ENCODE results near the gene ZNF343. TPM values are rescaled to one million over a fixed set of nuclear protein-coding genes. Genes with fewer than 3 reads are reported as not detected.
A peak's percentile ranks its signal among the peaks of the same experiment; 100 is the strongest.

Gene ZNF343
- total RNA-seq, 2 experiments from 2014 or later: 5.0 to 5.1 TPM

- Mint-ChIP-seq H3K27me3 (no peaks in the 10 kb centered on the region), H3K4me1 (ENCODE audit: low read depth) (peaks cover 6% of the 10 kb centered on the region), H3K9me3 (no peaks in the 10 kb centered on the region), H3K36me3 (ENCODE audit: low read depth) (peaks cover 12% of the 10 kb centered on the region), H3K4me3 (no peak overlapping the region), H3K27ac (no peak overlapping the region)
- no peak for ATAC-seq (ENCODE audit: poor library complexity)
- no peak for TF ChIP-seq CTCF (IDR thresholded peaks at IDR 0.05)
- no peak for DNase-seq
- CTCF ChIA-PET: no interaction called here
- POLR2A ChIA-PET: no interaction called here
- no peaks in the 10 kb centered on the region for H3K9me3 ChIP-seq (ENCODE audit: control insufficient read depth in 1 of 2, insufficient read depth in 1 of 2, low read length in 2 of 2)
- no peak overlapping the region for H3K4me3 ChIP-seq (ENCODE audit: low read length)
- H3K4me1 ChIP-seq (ENCODE audit: insufficient read depth, low read length): peaks cover 2% of the 10 kb centered on the region
- intact Hi-C loops (cut with DNase I, micrococcal nuclease): loop anchor here (2.0 to 5.0 kb wide), 5 partner anchors 103 to 489 kb away; partner anchors contain the start of gene STK35 (in 1 of the 2)
- no peaks in the 10 kb centered on the region for H3K27me3 ChIP-seq (ENCODE audit: control insufficient read depth in 1 of 2, insufficient read depth in 2 of 2, low read length in 2 of 2)
- H3K36me3 ChIP-seq (ENCODE audit: insufficient read depth, low read length): peaks cover 7% of the 10 kb centered on the region
- no peak overlapping the region for H3K27ac ChIP-seq (ENCODE audit: low read depth in 1 of 2, low read length in 2 of 2)
Observed at GRCh38 chr20:2453792-2454191, 54.9 kb downstream of the ZNF343 start.

GRCh38 chr20:2451939-2452732, 56.6 kb downstream of the ZNF343 start:
- ATAC-seq (ENCODE audit: poor library complexity) (peak; percentile 76), DNase-seq (peak; percentile 38 to 75 (median 55))
- Mint-ChIP-seq H3K27ac (no peak overlapping the region), H3K9me3 (no peaks in the 10 kb centered on the region), H3K4me1 (ENCODE audit: low read depth) (peaks cover 6% of the 10 kb centered on the region), H3K4me3 (no peak overlapping the region), H3K27me3 (no peaks in the 10 kb centered on the region), H3K36me3 (ENCODE audit: low read depth) (peaks cover 4% of the 10 kb centered on the region)
- Histone ChIP-seq H3K27ac (ENCODE audit: low read depth in 1 of 2, low read length in 2 of 2) (no peak overlapping the region), H3K4me1 (ENCODE audit: insufficient read depth, low read length) (peaks cover 2% of the 10 kb centered on the region), H3K36me3 (ENCODE audit: insufficient read depth, low read length) (no peaks in the 10 kb centered on the region), H3K4me3 (ENCODE audit: low read length) (no peak overlapping the region), H3K27me3 (ENCODE audit: control insufficient read depth in 1 of 2, insufficient read depth in 2 of 2, low read length in 2 of 2) (no peaks in the 10 kb centered on the region), H3K9me3 (ENCODE audit: control insufficient read depth in 1 of 2, insufficient read depth in 1 of 2, low read length in 2 of 2) (peaks cover 0 to 3% of the 10 kb centered on the region in 2 experiments)
- intact Hi-C loops (cut with DNase I, micrococcal nuclease): loop anchor here in 1 of 2 experiments (5.0 kb wide), 2 partner anchors 350 to 485 kb away; partner anchors contain the start of gene STK35
- POLR2A ChIA-PET: interaction anchor here (1.5 kb wide), 1 partner anchor 18 kb away, joined by 9 read pairs; the partner anchor contains the start of gene SNRPB
- CTCF ChIA-PET: interaction anchor here (1.2 to 1.8 kb wide), 3 partner anchors 9 to 19 kb away, joined by 4 to 5 read pairs (median 4); partner anchors contain the start of gene SNRPB
- peak; percentile 66 for TF ChIP-seq CTCF (IDR thresholded peaks at IDR 0.05)

- no peak for DNase-seq
- no peak overlapping the region for H3K27ac ChIP-seq (ENCODE audit: low read depth in 1 of 2, low read length in 2 of 2)
Observed at GRCh38 chr20:2451422-2451821, 57.3 kb downstream of the ZNF343 start.

More at GRCh38 chr20:2451422-2451821, 57.3 kb downstream of the ZNF343 start:
- Histone ChIP-seq H3K27me3 (ENCODE audit: control insufficient read depth in 1 of 2, insufficient read depth in 2 of 2, low read length in 2 of 2) (no peaks in the 10 kb centered on the region), H3K36me3 (ENCODE audit: insufficient read depth, low read length) (no peaks in the 10 kb centered on the region), H3K4me3 (ENCODE audit: low read length) (no peak overlapping the region), H3K9me3 (ENCODE audit: control insufficient read depth in 1 of 2, insufficient read depth in 1 of 2, low read length in 2 of 2) (peaks cover 0 to 6% of the 10 kb centered on the region in 2 experiments), H3K4me1 (ENCODE audit: insufficient read depth, low read length) (peaks cover 2% of the 10 kb centered on the region)
- Mint-ChIP-seq H3K36me3 (ENCODE audit: low read depth) (no peaks in the 10 kb centered on the region), H3K27ac (no peak overlapping the region), H3K9me3 (no peaks in the 10 kb centered on the region), H3K27me3 (no peaks in the 10 kb centered on the region), H3K4me3 (no peak overlapping the region), H3K4me1 (ENCODE audit: low read depth) (peaks cover 6% of the 10 kb centered on the region)
- POLR2A ChIA-PET: no interaction called here
- intact Hi-C loops (cut with DNase I, micrococcal nuclease): loop anchor here in 1 of 2 experiments (5.0 kb wide), 2 partner anchors 349 to 484 kb away; partner anchors contain the start of gene STK35
- ATAC-seq (ENCODE audit: poor library complexity): no peak
- no peak for TF ChIP-seq CTCF (IDR thresholded peaks at IDR 0.05)
- CTCF ChIA-PET: interaction anchor here (0.7 to 1.8 kb wide), 4 partner anchors 9 to 19 kb away, joined by 3 to 5 read pairs (median 4); partner anchors contain the start of gene SNRPB

Measured in CD4-positive, alpha-beta T cell (primary cell).